Stimulated activated CD4-positive, alpha-beta T cell treated with anti-CD3 and anti-CD28 coated beads, TNF-alpha, amount 100 ng/mL, for 4 hours (primary cell): Measurements from ENCODE around the gene RPS6KA2.

ENCODE experiments used
- DNase-seq, 3 experiments: peaks; one replicate each; pipeline ENCODE4 v3.0.0-alpha.2; 2020; ENCODE audit warnings: low read depth in 3 of 3

Gene RPS6KA2

GRCh38 chr6:166615059-166615770 lies 11.8 kb downstream of the RPS6KA2 start:
- DNase-seq, result no peak

- DNase-seq, result no peak
Measured at GRCh38 chr6:166614589-166614988, 12.5 kb downstream of the RPS6KA2 start.

GRCh38 chr6:166614171-166614583 lies 12.9 kb downstream of the RPS6KA2 start:
- no peak for DNase-seq

GRCh38 chr6:166613027-166613426 lies 14.0 kb downstream of the RPS6KA2 start:
- no peak for DNase-seq

- DNase-seq, result no peak
Measured at GRCh38 chr6:166612471-166612881, 14.6 kb downstream of the RPS6KA2 start.

- no peak for DNase-seq
Measured at GRCh38 chr6:166611631-166612030, 15.4 kb downstream of the RPS6KA2 start.

GRCh38 chr6:166610069-166610468 lies 17.0 kb downstream of the RPS6KA2 start:
- no peak for DNase-seq

GRCh38 chr6:166608774-166609173 lies 18.3 kb downstream of the RPS6KA2 start:
- DNase-seq, result no peak

- DNase-seq, result no peak
Measured at GRCh38 chr6:166605752-166606151, 21.3 kb downstream of the RPS6KA2 start.

- DNase-seq, result no peak
Measured at GRCh38 chr6:166604911-166605310, 22.1 kb downstream of the RPS6KA2 start.

GRCh38 chr6:166604328-166604727 lies 22.7 kb downstream of the RPS6KA2 start:
- no peak for DNase-seq

GRCh38 chr6:166603043-166603690 lies 23.9 kb downstream of the RPS6KA2 start:
- no peak for DNase-seq

- DNase-seq, result no peak
Measured at GRCh38 chr6:166601956-166602355, 25.1 kb downstream of the RPS6KA2 start.

- no peak for DNase-seq
Measured at GRCh38 chr6:166600931-166601330, 26.1 kb downstream of the RPS6KA2 start.

GRCh38 chr6:166599205-166599604 lies 27.8 kb downstream of the RPS6KA2 start:
- no peak for DNase-seq

GRCh38 chr6:166598441-166599138 lies 28.5 kb downstream of the RPS6KA2 start:
- no peak for DNase-seq

- DNase-seq, result no peak
Measured at GRCh38 chr6:166597711-166598440, 29.2 kb downstream of the RPS6KA2 start.

GRCh38 chr6:166596776-166597507 lies 30.1 kb downstream of the RPS6KA2 start:
- no peak for DNase-seq

- DNase-seq, result no peak
Measured at GRCh38 chr6:166595949-166596348, 31.1 kb downstream of the RPS6KA2 start.

GRCh38 chr6:166595061-166595780 lies 31.8 kb downstream of the RPS6KA2 start:
- DNase-seq, result no peak

GRCh38 chr6:166592821-166593220 lies 34.2 kb downstream of the RPS6KA2 start:
- DNase-seq, result no peak
